Fibroblast of mammary gland (primary cell): ENCODE measurements around the gene ITGAL.
"Not testable (repeated sequence)": the region's sequence is repeated elsewhere in the genome, so short reads cannot be mapped to it uniquely, and the experiment has no call there.

Experiments used
- DNase-seq: peaks from one replicate; pipeline ENCODE4 v3.0.0-alpha.2; 2010; ENCODE audit warnings: low read depth
- H3K4me3 ChIP-seq: 2 replicates; pipeline ENCODE4 v1.5.1; 2011; ENCODE audit warnings: low read depth, mild to moderate bottlenecking, low read length, moderate library complexity; ENCODE audit not compliant: control insufficient read depth
- CTCF ChIP-seq: conservative IDR thresholded peaks from 2 replicates; pipeline ENCODE4 v1.5.1; 2011; ENCODE audit warnings: low read depth, low read length, inconsistent platforms; ENCODE audit not compliant: control insufficient read depth, insufficient read depth

ITGAL gene

GRCh38 chr16:30445408-30446202, 26.9 kb upstream of the ITGAL start, which contains the start of gene SEPHS2:
Gene SEPHS2, minus strand, starts transcription at chr16:30445874. Its CDS starts 147 bp downstream, at chr16:30445727.
- H3K4me3 ChIP-seq: peak within 1 kb of the TSS; percentile 73
- peak; percentile 97 for DNase-seq
- peak; percentile 33 for TF ChIP-seq CTCF

GRCh38 chr16:30446203-30446595, 26.3 kb upstream of the ITGAL start:
- no peak for DNase-seq
- peak overlapping the region; percentile 73 for H3K4me3 ChIP-seq
- no peak for TF ChIP-seq CTCF

- no peak overlapping the region for H3K4me3 ChIP-seq
- TF ChIP-seq CTCF: no peak
- DNase-seq: no peak
Observed at GRCh38 chr16:30447512-30448226, 24.9 kb upstream of the ITGAL start.

- no peak for TF ChIP-seq CTCF
- no peak overlapping the region for H3K4me3 ChIP-seq
- DNase-seq: no peak
Observed at GRCh38 chr16:30449116-30449435, 23.5 kb upstream of the ITGAL start.

GRCh38 chr16:30452709-30453580, 19.6 kb upstream of the ITGAL start:
- DNase-seq, H3K4me3 ChIP-seq: not testable (repeated sequence)

- TF ChIP-seq CTCF: no peak
- DNase-seq: no peak
- H3K4me3 ChIP-seq: no peak overlapping the region
Observed at GRCh38 chr16:30456302-30456701, 16.2 kb upstream of the ITGAL start.
